Tibial artery (tissue), 4 donors: ENCODE measurements around the gene PHF23.

Experiments used
- DNase-seq, 2 donors: peaks; one replicate each; pipeline ENCODE4 v3.0.0-alpha.2; 2019
- H3K27ac ChIP-seq, 2 donors: fragments of 200-600 bp; sonication (generic) in 1 of 2; 1 replicate in 1 of 2; 2 replicates in 1 of 2; pipeline ENCODE4 v1.5.1; 2018 to 2019; ENCODE audit warnings: mild to moderate bottlenecking in 1 of 2
- H3K27me3 ChIP-seq, 2 donors: fragments of 200-600 bp; sonication (generic) in 1 of 2; one replicate each; pipeline versions ENCODE4 v1.5.1 to v1.6.0; 2016 to 2019
- H3K36me3 ChIP-seq, 3 donors: fragments of 200-600 bp; sonication (generic) in 2 of 3; one replicate each; pipeline ENCODE4 v1.5.1; 2016 to 2019; ENCODE audit warnings: mild to moderate bottlenecking in 2 of 3
- H3K4me1 ChIP-seq, 4 donors: fragments of 200-600 bp; sonication (generic) in 2 of 4; 1 replicate in 3 of 4; 2 replicates in 1 of 4; pipeline ENCODE4 v1.5.1; 2016 to 2019
- H3K4me3 ChIP-seq, 2 donors: fragments of 200-600 bp; sonication (generic) in 1 of 2; 1 replicate in 1 of 2; 2 replicates in 1 of 2; pipeline ENCODE4 v1.5.1; 2018 to 2019; ENCODE audit warnings: mild to moderate bottlenecking in 2 of 2
- H3K9me3 ChIP-seq, 3 donors: fragments of 200-600 bp; sonication (generic) in 1 of 3; one replicate each; pipeline ENCODE4 v1.5.1; 2016 to 2019
- intact Hi-C: fragments of 100-400 bp; cut with DNase I; formaldehyde crosslinking; loops from one replicate; pipeline ENCODE4 v1.15.0; 2023; ENCODE audit warnings: low total_unique reads
- TF ChIP-seq, protein P1 (sequence below), 2 experiments: fragments of 200-600 bp in 1 of 2; fragments of 450-650 bp in 1 of 2; IDR thresholded peaks; one replicate each; pipeline ENCODE4 v1.5.1; 2017 to 2019; ENCODE audit warnings: antibody characterized with exemption in 2 of 2, mild to moderate bottlenecking in 1 of 2, moderate library complexity in 1 of 2

Gene PHF23

DNA sequence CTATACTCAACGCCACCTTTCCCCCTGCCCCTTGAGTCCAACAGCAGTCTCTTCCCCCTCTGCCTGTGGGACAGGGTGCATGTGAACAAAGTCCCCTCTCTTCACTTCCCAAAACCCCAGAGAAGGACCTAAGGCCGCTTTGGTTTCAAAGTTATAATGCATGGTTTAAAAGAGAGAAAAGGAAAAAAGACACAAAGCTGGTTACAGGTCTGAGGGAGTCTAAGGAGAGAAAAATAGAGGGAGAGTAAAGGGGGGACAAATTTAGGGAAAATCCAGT lies 4.1 kb upstream of the PHF23 start:
- Histone ChIP-seq H3K4me3 (peak overlapping the region; percentile 73 to 77), H3K27me3 (no peaks in the 10 kb centered on the region), H3K9me3 (no peaks in the 10 kb centered on the region), H3K27ac (peak overlapping the region; percentile 95 to 97), H3K36me3 (peaks cover 25 to 46% (median 45%) of the 10 kb centered on the region in 3 donors), H3K4me1 (peaks cover 0 to 32% (median 25%) of the 10 kb centered on the region in 4 donors)
- intact Hi-C loops = no loop called here
- TF ChIP-seq, protein P1, sequence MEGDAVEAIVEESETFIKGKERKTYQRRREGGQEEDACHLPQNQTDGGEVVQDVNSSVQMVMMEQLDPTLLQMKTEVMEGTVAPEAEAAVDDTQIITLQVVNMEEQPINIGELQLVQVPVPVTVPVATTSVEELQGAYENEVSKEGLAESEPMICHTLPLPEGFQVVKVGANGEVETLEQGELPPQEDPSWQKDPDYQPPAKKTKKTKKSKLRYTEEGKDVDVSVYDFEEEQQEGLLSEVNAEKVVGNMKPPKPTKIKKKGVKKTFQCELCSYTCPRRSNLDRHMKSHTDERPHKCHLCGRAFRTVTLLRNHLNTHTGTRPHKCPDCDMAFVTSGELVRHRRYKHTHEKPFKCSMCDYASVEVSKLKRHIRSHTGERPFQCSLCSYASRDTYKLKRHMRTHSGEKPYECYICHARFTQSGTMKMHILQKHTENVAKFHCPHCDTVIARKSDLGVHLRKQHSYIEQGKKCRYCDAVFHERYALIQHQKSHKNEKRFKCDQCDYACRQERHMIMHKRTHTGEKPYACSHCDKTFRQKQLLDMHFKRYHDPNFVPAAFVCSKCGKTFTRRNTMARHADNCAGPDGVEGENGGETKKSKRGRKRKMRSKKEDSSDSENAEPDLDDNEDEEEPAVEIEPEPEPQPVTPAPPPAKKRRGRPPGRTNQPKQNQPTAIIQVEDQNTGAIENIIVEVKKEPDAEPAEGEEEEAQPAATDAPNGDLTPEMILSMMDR (IDR thresholded peaks at IDR 0.05) = no peak
- no peak for DNase-seq

DNA sequence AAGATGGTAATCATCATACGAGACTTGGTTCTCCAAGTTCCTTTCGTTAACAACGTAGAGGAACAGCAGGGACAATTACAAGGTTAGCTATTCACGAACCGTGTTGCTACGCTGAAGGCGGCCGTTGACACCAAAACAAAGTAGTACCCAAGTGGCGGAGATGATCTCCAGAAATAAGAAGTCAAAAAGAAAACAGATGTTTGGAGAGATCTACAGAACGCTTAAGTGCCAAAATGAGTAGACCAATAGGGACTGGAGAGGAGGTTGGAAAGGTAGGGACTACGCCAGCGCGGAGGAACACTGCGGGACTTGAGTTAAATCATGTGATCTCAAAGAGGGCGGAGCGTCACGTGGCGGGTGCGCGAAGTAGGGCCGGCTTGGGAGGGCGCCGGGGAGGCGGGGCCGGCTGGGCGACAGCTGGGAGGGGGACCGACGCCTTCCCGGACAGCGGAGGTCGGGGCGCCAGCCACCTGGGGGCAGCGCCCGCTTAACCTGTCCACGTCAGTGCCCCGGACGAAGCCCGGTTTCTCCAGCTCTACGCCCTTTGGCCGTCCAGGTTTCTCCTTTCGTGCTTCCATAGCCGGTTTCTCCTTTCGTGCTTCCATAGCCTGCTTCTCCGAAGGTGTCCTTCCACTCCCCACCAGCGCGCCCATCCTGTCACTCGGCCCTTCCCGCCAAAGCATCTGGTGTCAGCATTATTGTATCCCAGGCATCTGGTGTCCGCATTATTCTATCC lies 3.6 kb upstream of the PHF23 start:
- Histone ChIP-seq H3K4me1 (peaks cover 0 to 32% (median 23%) of the 10 kb centered on the region in 4 donors), H3K4me3 (peak overlapping the region; percentile 73 to 77), H3K27me3 (no peaks in the 10 kb centered on the region), H3K27ac (peak overlapping the region; percentile 95 to 97), H3K36me3 (peaks cover 25 to 46% (median 45%) of the 10 kb centered on the region in 3 donors), H3K9me3 (no peaks in the 10 kb centered on the region)
- DNase-seq = peak; percentile 95 to 97
- TF ChIP-seq, protein P1 (IDR thresholded peaks at IDR 0.05) = peak in 1 of 2 experiments; percentile 13
- intact Hi-C loops = no loop called here

DNA sequence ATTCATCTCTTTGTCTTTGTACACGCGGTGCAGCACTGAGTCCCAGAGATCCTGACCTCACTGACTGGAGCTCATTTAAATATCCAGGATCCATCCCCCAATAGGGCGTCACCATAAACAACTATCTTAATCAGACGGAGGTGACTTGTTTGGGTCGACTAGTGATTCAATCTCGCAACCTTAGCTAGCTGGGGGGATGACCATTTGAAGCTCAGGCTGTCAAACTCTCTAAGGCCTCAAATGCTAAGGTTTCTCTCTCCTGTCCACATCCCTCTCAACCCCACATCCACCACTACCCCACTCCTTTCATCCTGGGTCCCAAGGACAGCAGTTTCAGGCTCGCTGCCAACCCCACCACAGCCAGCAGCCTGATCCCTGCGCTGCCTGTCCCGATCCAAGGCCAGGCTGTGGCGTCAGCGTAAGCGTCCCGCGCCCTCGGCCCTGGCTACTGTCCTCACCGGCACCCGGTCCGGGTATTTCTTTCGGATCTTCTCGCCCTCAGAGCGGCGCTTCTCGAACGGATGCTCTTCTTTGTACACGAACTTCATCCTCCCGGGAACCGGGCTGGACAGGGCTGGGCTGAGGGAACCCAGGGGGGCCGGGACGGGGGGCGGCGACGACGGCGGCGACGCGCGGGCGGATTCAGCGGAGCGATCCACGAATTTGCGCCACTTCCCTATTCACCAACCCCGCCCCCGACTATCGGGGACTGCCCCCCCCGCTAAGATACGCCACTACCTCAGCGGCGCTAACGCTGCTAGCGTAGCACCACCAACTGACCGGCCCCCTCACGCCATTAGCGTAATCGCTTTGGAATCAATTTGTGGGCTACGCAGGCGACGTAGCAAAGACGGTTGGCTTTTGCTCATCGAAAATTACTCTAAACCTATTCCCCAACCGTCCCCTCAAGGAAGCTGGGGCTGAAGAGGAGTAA lies 2.8 kb upstream of the PHF23 start, which contains the start of gene GABARAP:
GABARAP (minus strand) TSS at position 667 of the 934 bp plus-strand sequence; CDS start at position 548, 119 bp downstream.
- Histone ChIP-seq H3K4me1 (peaks cover 0 to 39% (median 29%) of the 10 kb centered on the region in 4 donors), H3K4me3 (peak within 1 kb of the TSS; percentile 73 to 77), H3K36me3 (peaks cover 25 to 45% (median 43%) of the 10 kb centered on the region in 3 donors), H3K27me3 (no peaks in the 10 kb centered on the region), H3K9me3 (no peaks in the 10 kb centered on the region), H3K27ac (peak within 1 kb of the TSS; percentile 95 to 97)
- TF ChIP-seq, protein P1 (IDR thresholded peaks at IDR 0.05) = no peak
- peak; percentile 94 to 97 for DNase-seq
- intact Hi-C loops = no loop called here

DNA sequence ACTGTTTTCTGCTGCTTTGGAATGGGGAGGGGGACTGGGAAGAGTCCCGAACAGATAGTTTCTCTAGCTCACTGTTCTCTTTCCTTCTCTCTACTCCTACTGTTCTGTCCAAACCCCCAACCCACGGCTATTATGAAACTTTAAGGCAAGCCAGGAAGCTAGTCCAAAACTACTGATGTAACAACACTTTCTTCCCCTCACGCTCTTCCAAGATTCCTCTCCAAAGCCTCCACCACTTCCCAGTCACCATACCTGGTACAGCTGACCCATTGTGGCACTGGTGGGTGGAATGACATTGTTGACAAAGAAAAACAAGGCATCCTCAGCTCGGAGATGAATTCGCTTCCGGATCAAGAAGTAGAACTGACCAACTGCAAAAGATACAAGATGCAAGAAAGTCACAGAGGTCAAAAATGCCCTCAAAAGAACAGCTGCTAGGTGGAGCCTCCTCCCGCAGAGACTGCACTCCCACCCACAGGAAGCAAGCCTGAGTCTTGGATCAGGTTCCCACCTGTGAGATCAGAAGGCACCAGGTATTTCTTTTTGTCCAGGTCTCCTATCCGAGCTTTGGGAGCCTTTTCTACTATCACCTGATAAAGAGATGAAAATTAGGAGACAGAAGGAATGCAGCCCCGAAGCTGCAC lies 2.0 kb upstream of the PHF23 start:
- H3K4me1 ChIP-seq = peaks cover 0 to 43% (median 31%) of the 10 kb centered on the region in 4 donors
- H3K9me3 ChIP-seq = no peaks in the 10 kb centered on the region
- peaks cover 18 to 44% (median 38%) of the 10 kb centered on the region in 3 donors for H3K36me3 ChIP-seq
- no peaks in the 10 kb centered on the region for H3K27me3 ChIP-seq
- no peak for DNase-seq
- TF ChIP-seq, protein P1 (IDR thresholded peaks at IDR 0.05) = no peak
- H3K4me3 ChIP-seq = peak overlapping the region; percentile 73 to 77
- peak overlapping the region; percentile 95 to 97 for H3K27ac ChIP-seq
- intact Hi-C loops = no loop called here

DNA sequence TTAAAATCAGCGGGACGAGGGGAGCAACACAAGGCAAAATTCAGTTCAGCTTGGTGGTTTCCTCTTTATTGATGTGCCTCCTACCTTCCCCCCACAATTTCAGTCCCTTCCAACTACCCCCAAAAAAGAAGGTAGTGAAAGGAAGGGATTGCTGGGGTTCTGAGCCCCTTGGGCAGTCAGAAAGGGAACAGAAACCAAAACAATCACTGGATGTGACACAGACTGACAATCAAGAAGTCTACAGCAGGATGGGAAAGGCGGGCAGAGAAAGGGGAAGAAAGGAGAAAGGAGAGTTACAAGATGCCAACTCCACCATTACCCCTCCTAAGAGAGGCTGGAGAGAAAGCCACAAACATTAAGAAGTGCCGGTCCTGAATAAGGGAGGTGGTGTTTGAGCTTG lies 1.1 kb upstream of the PHF23 start:
- no peak for DNase-seq
- H3K27ac ChIP-seq = peak overlapping the region; percentile 95 to 97
- H3K4me3 ChIP-seq = peak overlapping the region; percentile 73 to 77
- no peaks in the 10 kb centered on the region for H3K9me3 ChIP-seq
- TF ChIP-seq, protein P1 (IDR thresholded peaks at IDR 0.05) = no peak
- peaks cover 0 to 46% (median 31%) of the 10 kb centered on the region in 4 donors for H3K4me1 ChIP-seq
- intact Hi-C loops = no loop called here
- peaks cover 12 to 44% (median 38%) of the 10 kb centered on the region in 3 donors for H3K36me3 ChIP-seq
- H3K27me3 ChIP-seq = no peaks in the 10 kb centered on the region
